ENCODE measurements around the gene ARRB1.
A peak's percentile ranks its signal among the peaks of the same experiment; 100 is the strongest.

Gene ARRB1

GRCh38 chr11:75312346-75312745, 39.1 kb downstream of the ARRB1 start (continued):
- TF ChIP-seq ZNF521 (tag by site-specific recombination; IDR thresholded peaks at IDR 0.05) (no peak), SCRT2 (tag by site-specific recombination; IDR thresholded peaks at IDR 0.05) (no peak)

DNA sequence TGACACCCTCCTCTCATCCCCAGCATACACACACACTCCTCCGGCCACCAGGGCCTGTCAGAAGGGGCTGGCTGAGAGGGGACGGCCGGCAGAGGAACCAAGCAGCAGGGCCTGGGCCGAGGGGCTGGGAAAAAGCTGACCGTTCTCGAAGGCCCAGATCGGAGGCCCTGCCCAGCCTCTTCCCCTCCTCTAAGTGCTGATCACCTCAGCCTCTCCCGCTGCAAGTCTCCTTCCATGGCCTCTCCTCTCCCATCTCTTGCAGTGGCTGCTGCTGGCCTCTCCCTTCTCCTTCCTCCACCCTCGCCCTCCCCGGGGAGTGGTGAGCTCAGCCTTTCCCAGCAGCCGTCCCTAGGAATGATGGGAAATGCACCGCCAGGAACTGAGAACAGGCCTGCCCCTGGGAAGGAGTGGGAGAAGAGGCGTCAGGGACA, 39.6 kb downstream of the ARRB1 start:
- Histone ChIP-seq H3K36me3 (ENCODE audit: control insufficient read depth in 2 of 2, insufficient read depth in 1 of 2, low read length in 2 of 2) (no peaks in the 10 kb centered on the region), H3K27ac (ENCODE audit: extremely low read depth, low read depth, low read length) (no peak overlapping the region), H3K4me1 (ENCODE audit: control insufficient read depth, insufficient read depth, low read length) (no peaks in the 10 kb centered on the region), H3K9me3 (ENCODE audit: control insufficient read depth, insufficient read depth, low read depth, low read length) (no peaks in the 10 kb centered on the region), H3K4me3 (ENCODE audit: low read depth, low read length) (no peak overlapping the region)
- ChIA-PET CTCF (no interaction called here), POLR2A (interaction anchor here (1.0 kb wide), 2 partner anchors 16 to 29 kb away, joined by 3 read pairs; no protein-coding TSS in a partner anchor)
- peak; percentile 59; the same call in 1 of the 2 replicates for TF ChIP-seq ZNF423 (tag by site-specific recombination; IDR thresholded peaks at IDR 0.05)
- 0 out of 2 replicates have a peak, but pooled peaks have one; percentile 49 for TF ChIP-seq ZBTB48 (tag by site-specific recombination; IDR thresholded peaks at IDR 0.05)
- TF ChIP-seq ZBTB49 (tag by site-specific recombination; IDR thresholded peaks at IDR 0.05; ENCODE audit: low read depth): no peak
- no peak for TF ChIP-seq ZBTB6 (tag by site-specific recombination; IDR thresholded peaks at IDR 0.05)
- TF ChIP-seq ZSCAN4 (tag by site-specific recombination; IDR thresholded peaks at IDR 0.05): no peak
- peak; percentile 55 for TF ChIP-seq ZNF341 (tag by site-specific recombination; IDR thresholded peaks at IDR 0.05; ENCODE audit: low read depth)
- TF ChIP-seq ZNF138 (tag by site-specific recombination; IDR thresholded peaks at IDR 0.05; ENCODE audit: borderline replicate concordance): no peak
- no peak for TF ChIP-seq SP7 (tag by site-specific recombination; IDR thresholded peaks at IDR 0.05)
- TF ChIP-seq SALL2 (tag by site-specific recombination; IDR thresholded peaks at IDR 0.05; ENCODE audit: borderline replicate concordance): no peak
- TF ChIP-seq ZNF16 (tag by site-specific recombination; IDR thresholded peaks at IDR 0.05; ENCODE audit: low read depth): no peak
- TF ChIP-seq GLIS1 (tag by site-specific recombination; IDR thresholded peaks at IDR 0.05): peak; percentile 32; the same call in 1 of the 2 replicates
- no peak for TF ChIP-seq PRDM1 (tag by site-specific recombination; IDR thresholded peaks at IDR 0.05)
- TF ChIP-seq KLF1 (tag by site-specific recombination; IDR thresholded peaks at IDR 0.05): no peak
- TF ChIP-seq PRDM10 (tag by site-specific recombination; IDR thresholded peaks at IDR 0.05): peak; percentile 97
- TF ChIP-seq TRIM28 (IDR thresholded peaks at IDR 0.05; ENCODE audit: borderline replicate concordance, low read length): 0 out of 2 replicates have a peak, but pooled peaks have one; percentile 71
- peak; percentile 33; the same call in 1 of the 2 replicates for TF ChIP-seq PATZ1 (tag by site-specific recombination; IDR thresholded peaks at IDR 0.05)
- no peak for TF ChIP-seq KLF7 (tag by site-specific recombination; IDR thresholded peaks at IDR 0.05; ENCODE audit: borderline replicate concordance)
- no peak for TF ChIP-seq ZNF274 (IDR thresholded peaks at IDR 0.05; ENCODE audit: low read length)
- no peak for TF ChIP-seq ZNF274 (tag by site-specific recombination; IDR thresholded peaks at IDR 0.05; ENCODE audit: borderline replicate concordance)
- TF ChIP-seq SP2 (tag by site-specific recombination; IDR thresholded peaks at IDR 0.05): no peak
- no peak for TF ChIP-seq GLIS2 (tag by site-specific recombination; IDR thresholded peaks at IDR 0.05)
- TF ChIP-seq IKZF3 (tag by site-specific recombination; IDR thresholded peaks at IDR 0.05): peak; percentile 83; the same call in 1 of the 2 replicates
- peak; percentile 85 for TF ChIP-seq ZNF76 (tag by site-specific recombination; IDR thresholded peaks at IDR 0.05; ENCODE audit: borderline replicate concordance, low read depth)
- TF ChIP-seq ZBTB17 (tag by site-specific recombination; IDR thresholded peaks at IDR 0.05): peak; percentile 40; the same call in 1 of the 2 replicates
